Mesenchymal stem cell (in vitro differentiated cells and primary cell): ENCODE data around the gene KRT5.

Experiments
- DNase-seq: peaks from one replicate; pipeline ENCODE4 v3.0.0-alpha.2; 2013
- H2AFZ ChIP-seq: one replicate; pipeline ENCODE4 v1.6.1; 2013; ENCODE audit warnings: low read depth, mild to moderate bottlenecking, control low read depth, inconsistent platforms, low read length, moderate library complexity
- H2AK5ac ChIP-seq: 2 replicates; pipeline ENCODE4 v1.6.1; 2013; ENCODE audit warnings: low read length, moderate library complexity, mild to moderate bottlenecking, inconsistent platforms; ENCODE audit not compliant: severe bottlenecking
- H2BK120ac ChIP-seq: one replicate; pipeline ENCODE4 v1.6.1; 2013; ENCODE audit warnings: low read depth, mild to moderate bottlenecking, inconsistent platforms, low read length, moderate library complexity
- H2BK12ac ChIP-seq, 2 experiments: one replicate each; pipeline ENCODE4 v1.6.1; 2013; ENCODE audit warnings: inconsistent platforms in 2 of 2, low read length in 2 of 2, mild to moderate bottlenecking in 2 of 2, moderate library complexity in 2 of 2, control low read depth in 1 of 2
- H2BK15ac ChIP-seq: one replicate; pipeline ENCODE4 v1.6.1; 2013; ENCODE audit warnings: mild to moderate bottlenecking, low read depth, inconsistent platforms; ENCODE audit not compliant: poor library complexity, severe bottlenecking
- H2BK5ac ChIP-seq: 2 replicates; pipeline ENCODE4 v1.6.1; 2013; ENCODE audit warnings: low read depth, mild to moderate bottlenecking, low read length, control low read depth, inconsistent platforms; ENCODE audit not compliant: poor library complexity, severe bottlenecking
- H3K14ac ChIP-seq, 2 experiments: one replicate each; pipeline ENCODE4 v1.6.1; 2013; ENCODE audit warnings: inconsistent platforms in 2 of 2, low read length in 2 of 2, control low read depth in 1 of 2, mild to moderate bottlenecking in 1 of 2, moderate library complexity in 1 of 2
- H3K18ac ChIP-seq, 2 experiments: one replicate each; pipeline ENCODE4 v1.6.1; 2013; ENCODE audit warnings: inconsistent platforms in 2 of 2, low read length in 2 of 2, control low read depth in 1 of 2, low read depth in 1 of 2, mild to moderate bottlenecking in 1 of 2
- H3K23ac ChIP-seq, 2 experiments: one replicate each; pipeline ENCODE4 v1.6.1; 2013; ENCODE audit warnings: inconsistent platforms in 2 of 2, low read length in 2 of 2, mild to moderate bottlenecking in 2 of 2, moderate library complexity in 2 of 2, control low read depth in 1 of 2
- H3K27ac ChIP-seq: 2 replicates; pipeline ENCODE4 v1.5.1; 2013; ENCODE audit warnings: mild to moderate bottlenecking, moderate library complexity, low read length, control low read depth, inconsistent platforms; ENCODE audit not compliant: poor library complexity, severe bottlenecking
- H3K27me3 ChIP-seq, 2 experiments: 2 replicates each; pipeline versions ENCODE4 v1.6.1 to v1.7.0; 2013; ENCODE audit warnings: low read length in 2 of 2, mild to moderate bottlenecking in 2 of 2, moderate library complexity in 2 of 2, control low read depth in 1 of 2, inconsistent platforms in 1 of 2; ENCODE audit not compliant: control insufficient read depth in 1 of 2, insufficient read depth in 1 of 2
- H3K36me3 ChIP-seq, 2 experiments: 2 replicates each; pipeline versions ENCODE4 v1.6.1 to v1.7.0; 2013; ENCODE audit warnings: low read length in 2 of 2, control low read depth in 1 of 2, inconsistent platforms in 1 of 2, low read depth in 1 of 2, mild to moderate bottlenecking in 1 of 2; ENCODE audit not compliant: insufficient read depth in 2 of 2, control insufficient read depth in 1 of 2
- H3K4ac ChIP-seq, 2 experiments: one replicate each; pipeline ENCODE4 v1.6.1; 2013; ENCODE audit warnings: inconsistent platforms in 2 of 2, low read length in 2 of 2, mild to moderate bottlenecking in 2 of 2, moderate library complexity in 2 of 2, control low read depth in 1 of 2, low read depth in 1 of 2
- H3K4me1 ChIP-seq: 2 replicates; pipeline ENCODE4 v1.6.1; 2013; ENCODE audit warnings: low read depth, low read length, control low read depth; ENCODE audit not compliant: control insufficient read depth, insufficient read depth
- H3K4me2 ChIP-seq: 2 replicates; pipeline ENCODE4 v1.6.1; 2013; ENCODE audit warnings: low read length, mild to moderate bottlenecking, inconsistent platforms; ENCODE audit not compliant: poor library complexity, severe bottlenecking
- H3K4me3 ChIP-seq, 2 experiments: 2 replicates each; pipeline versions ENCODE4 v1.5.1 to v1.7.0; 2013; ENCODE audit warnings: low read length in 2 of 2, mild to moderate bottlenecking in 2 of 2, control low read depth in 1 of 2, low read depth in 1 of 2; ENCODE audit not compliant: insufficient read depth in 1 of 2
- H3K79me1 ChIP-seq: replicated peaks from 2 replicates; pipeline ENCODE4 v1.6.1; 2013; ENCODE audit warnings: mild to moderate bottlenecking, control low read depth, low read length, inconsistent platforms; ENCODE audit not compliant: poor library complexity, severe bottlenecking
- H3K9ac ChIP-seq: 2 replicates; pipeline ENCODE4 v1.7.0; 2013; ENCODE audit warnings: mild to moderate bottlenecking, low read length, moderate library complexity
- H3K9me3 ChIP-seq: 2 replicates; pipeline ENCODE4 v1.7.0; 2013; ENCODE audit warnings: mild to moderate bottlenecking, low read length; ENCODE audit not compliant: control insufficient read depth
- H4K8ac ChIP-seq: one replicate; pipeline ENCODE4 v1.6.1; 2013; ENCODE audit warnings: inconsistent platforms, mild to moderate bottlenecking, low read length, moderate library complexity
- H4K91ac ChIP-seq: one replicate; pipeline ENCODE4 v1.6.1; 2013; ENCODE audit warnings: mild to moderate bottlenecking, low read length, inconsistent platforms
- WGBS: methylation state at CpG from one replicate; pipeline ENCODE4 v1.1.7; 2013; ENCODE audit warnings: mixed read lengths; 5-methylcytosine and 5-hydroxymethylcytosine counted together

The KRT5 gene

GRCh38 chr12:52537101-52537500 is 16.9 kb upstream of the KRT5 start:
- 91% methylated on average over 3 of the region's 3 CpGs for WGBS
- Histone ChIP-seq H3K79me1 (no peaks in the 10 kb centered on the region), H2BK5ac (no peak overlapping the region), H3K9me3 (no peaks in the 10 kb centered on the region), H4K91ac (peak overlapping the region; percentile 31), H2AFZ (no peak overlapping the region), H3K4ac (peak overlapping the region in 1 of 2 experiments; percentile 42), H3K36me3 (no peaks in the 10 kb centered on the region), H2BK120ac (no peak overlapping the region), H3K4me1 (no peaks in the 10 kb centered on the region), H2BK12ac (no peak overlapping the region), H2BK15ac (no peak overlapping the region), H2AK5ac (no peak overlapping the region), H3K27me3 (peaks cover 9 to 32% of the 10 kb centered on the region in 2 experiments), H3K27ac (no peak overlapping the region), H4K8ac (no peak overlapping the region), H3K23ac (no peak overlapping the region), H3K4me2 (no peak overlapping the region), H3K9ac (no peak overlapping the region), H3K18ac (no peak overlapping the region), H3K4me3 (no peak overlapping the region), H3K14ac (no peak overlapping the region)
- DNase-seq: no peak

DNA sequence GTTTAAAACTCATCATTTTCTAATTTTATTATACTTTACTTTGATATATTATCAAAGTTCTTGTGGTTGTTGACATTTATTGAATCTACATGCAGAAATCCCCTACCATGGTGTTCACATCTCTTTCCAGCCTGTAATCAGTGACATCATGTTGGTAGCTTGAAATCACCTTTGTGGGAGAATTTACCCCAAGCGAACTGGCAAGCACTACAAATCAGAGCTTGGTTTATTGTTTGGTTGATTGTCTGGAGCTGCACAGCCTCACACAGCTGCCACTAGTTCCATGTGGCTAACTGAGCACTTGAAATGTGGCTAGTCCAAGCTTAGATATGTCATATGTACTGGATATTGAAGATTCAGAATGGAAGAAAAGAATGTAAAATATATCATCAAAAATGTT is 15.4 kb upstream of the KRT5 start:
- no peak overlapping the region for H2BK5ac ChIP-seq
- H2AFZ ChIP-seq: no peak overlapping the region
- H3K9ac ChIP-seq: no peak overlapping the region
- H2AK5ac ChIP-seq: no peak overlapping the region
- H2BK12ac ChIP-seq: no peak overlapping the region
- no peak overlapping the region for H4K8ac ChIP-seq
- no peaks in the 10 kb centered on the region for H3K79me1 ChIP-seq
- DNase-seq: no peak
- H4K91ac ChIP-seq: no peak overlapping the region
- H3K18ac ChIP-seq: no peak overlapping the region
- no peak overlapping the region for H3K4ac ChIP-seq
- no peak overlapping the region for H2BK120ac ChIP-seq
- H3K23ac ChIP-seq: no peak overlapping the region
- H3K36me3 ChIP-seq: no peaks in the 10 kb centered on the region
- H2BK15ac ChIP-seq: no peak overlapping the region
- peaks cover 9 to 47% of the 10 kb centered on the region in 2 experiments for H3K27me3 ChIP-seq
- WGBS: 62% methylated on average over 1 of the region's 1 CpG
- H3K27ac ChIP-seq: no peak overlapping the region
- no peak overlapping the region for H3K14ac ChIP-seq
- no peaks in the 10 kb centered on the region for H3K9me3 ChIP-seq
- no peak overlapping the region for H3K4me2 ChIP-seq
- H3K4me1 ChIP-seq: no peaks in the 10 kb centered on the region
- H3K4me3 ChIP-seq: no peak overlapping the region

GRCh38 chr12:52534482-52534881 is 14.3 kb upstream of the KRT5 start:
- DNase-seq: no peak
- no peak overlapping the region for H3K18ac ChIP-seq
- WGBS: 69% methylated on average over 4 of the region's 5 CpGs
- H3K9ac ChIP-seq: no peak overlapping the region
- no peak overlapping the region for H4K8ac ChIP-seq
- no peak overlapping the region for H2AK5ac ChIP-seq
- no peak overlapping the region for H2BK120ac ChIP-seq
- H2BK12ac ChIP-seq: no peak overlapping the region
- no peak overlapping the region for H2BK15ac ChIP-seq
- no peak overlapping the region for H3K27ac ChIP-seq
- no peaks in the 10 kb centered on the region for H3K9me3 ChIP-seq
- H3K36me3 ChIP-seq: no peaks in the 10 kb centered on the region
- H3K27me3 ChIP-seq: peaks cover 9 to 57% of the 10 kb centered on the region in 2 experiments
- H3K4me2 ChIP-seq: no peak overlapping the region
- no peaks in the 10 kb centered on the region for H3K4me1 ChIP-seq
- no peak overlapping the region for H3K4ac ChIP-seq
- no peak overlapping the region for H3K23ac ChIP-seq
- H2BK5ac ChIP-seq: no peak overlapping the region
- no peaks in the 10 kb centered on the region for H3K79me1 ChIP-seq
- no peak overlapping the region for H2AFZ ChIP-seq
- H3K14ac ChIP-seq: no peak overlapping the region
- H4K91ac ChIP-seq: no peak overlapping the region
- H3K4me3 ChIP-seq: no peak overlapping the region

DNA sequence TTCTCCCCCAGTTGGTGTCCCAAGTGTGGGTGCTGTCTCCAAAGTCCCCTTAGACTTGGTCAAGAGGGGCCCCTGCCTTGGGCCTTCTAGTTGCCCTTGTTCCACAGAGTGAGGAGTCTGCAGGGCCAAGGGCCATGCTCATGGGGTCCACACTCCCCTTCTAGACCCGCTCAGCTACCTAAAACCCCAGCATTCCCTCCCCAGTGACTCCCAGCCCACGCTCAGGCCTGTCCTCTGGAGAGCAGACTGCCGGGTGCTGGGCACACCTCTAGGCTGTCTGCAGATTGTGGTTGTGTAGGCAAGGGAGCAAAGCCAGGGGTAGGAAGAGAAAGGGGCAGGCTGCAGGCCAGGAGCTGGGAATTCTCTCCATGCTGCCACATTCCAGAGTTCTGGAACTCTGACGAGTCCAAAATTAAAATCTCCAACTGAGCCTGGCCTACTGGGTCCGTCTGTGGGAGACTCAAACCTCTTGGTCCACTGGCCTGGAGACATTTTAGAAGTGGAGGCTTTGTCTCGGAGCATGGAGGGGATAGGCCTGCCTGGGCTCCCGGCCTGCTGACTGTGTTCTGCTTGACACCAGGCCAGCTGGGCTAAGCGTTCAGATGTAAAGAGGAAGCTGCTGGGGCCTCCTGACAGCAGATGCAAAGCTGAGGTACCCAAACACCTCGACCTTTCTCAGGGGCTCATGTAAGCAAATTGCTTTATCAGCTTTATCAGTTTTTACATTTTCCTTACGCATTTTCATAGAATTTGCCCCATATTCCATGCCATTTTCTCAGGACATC is 13.7 kb upstream of the KRT5 start:
- no peak overlapping the region for H2BK5ac ChIP-seq
- H4K8ac ChIP-seq: no peak overlapping the region
- no peak overlapping the region for H3K4me3 ChIP-seq
- no peak overlapping the region for H3K27ac ChIP-seq
- H2BK12ac ChIP-seq: no peak overlapping the region
- 78% methylated on average over 8 of the region's 10 CpGs for WGBS
- H3K18ac ChIP-seq: no peak overlapping the region
- no peak overlapping the region for H2BK15ac ChIP-seq
- no peak overlapping the region for H2AFZ ChIP-seq
- no peak overlapping the region for H3K4me2 ChIP-seq
- H3K36me3 ChIP-seq: no peaks in the 10 kb centered on the region
- peak overlapping the region in 1 of 2 experiments; percentile 38 for H3K14ac ChIP-seq
- H3K23ac ChIP-seq: peak overlapping the region in 1 of 2 experiments; percentile 30
- H3K4me1 ChIP-seq: no peaks in the 10 kb centered on the region
- DNase-seq: no peak
- H3K79me1 ChIP-seq: no peaks in the 10 kb centered on the region
- H3K9me3 ChIP-seq: no peaks in the 10 kb centered on the region
- H2AK5ac ChIP-seq: no peak overlapping the region
- no peak overlapping the region for H3K9ac ChIP-seq
- no peak overlapping the region for H4K91ac ChIP-seq
- peaks cover 9 to 64% of the 10 kb centered on the region in 2 experiments for H3K27me3 ChIP-seq
- H2BK120ac ChIP-seq: no peak overlapping the region
- H3K4ac ChIP-seq: no peak overlapping the region
